Measurements from ENCODE around the gene ARSK. TPM values are rescaled to one million over a fixed set of nuclear protein-coding genes. Genes with fewer than 3 reads are reported as not detected.

ARSK gene
- total and polyA plus RNA-seq, 9 donors: 4.4 to 8.1 (median 5.6) TPM

DNA sequence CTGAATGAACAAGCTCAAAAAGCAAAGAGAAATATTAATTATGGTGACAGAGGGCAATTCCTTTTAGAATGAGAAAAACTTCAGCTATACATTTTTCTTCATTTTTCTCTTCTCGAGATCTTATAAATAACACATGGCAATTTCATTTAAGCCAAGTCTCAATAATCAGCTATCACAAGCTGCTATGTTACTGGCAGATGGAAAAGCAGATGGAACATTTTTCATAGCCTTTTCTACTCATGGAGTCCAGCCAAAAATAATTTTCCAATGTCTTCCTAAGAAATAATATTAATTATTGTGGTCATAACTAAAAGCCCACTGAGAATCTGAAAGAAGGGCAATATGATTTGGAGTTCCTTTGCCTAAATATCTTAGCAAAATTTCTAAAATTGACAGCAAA is 35.8 kb upstream of the ARSK start:
- H3K4me3 ChIP-seq: no peak overlapping the region
- no peak overlapping the region for H3K27ac ChIP-seq
- intact Hi-C loops (cut with DNase I): no loop called here
- H3K36me3 ChIP-seq: no peaks in the 10 kb centered on the region
- H3K9me3 ChIP-seq: no peaks in the 10 kb centered on the region
- H3K27me3 ChIP-seq: no peaks in the 10 kb centered on the region
- TF ChIP-seq POLR2A (IDR thresholded peaks at IDR 0.05) (no peak), EP300 (IDR thresholded peaks at IDR 0.05) (no peak)
- TF ChIP-seq, protein P1, sequence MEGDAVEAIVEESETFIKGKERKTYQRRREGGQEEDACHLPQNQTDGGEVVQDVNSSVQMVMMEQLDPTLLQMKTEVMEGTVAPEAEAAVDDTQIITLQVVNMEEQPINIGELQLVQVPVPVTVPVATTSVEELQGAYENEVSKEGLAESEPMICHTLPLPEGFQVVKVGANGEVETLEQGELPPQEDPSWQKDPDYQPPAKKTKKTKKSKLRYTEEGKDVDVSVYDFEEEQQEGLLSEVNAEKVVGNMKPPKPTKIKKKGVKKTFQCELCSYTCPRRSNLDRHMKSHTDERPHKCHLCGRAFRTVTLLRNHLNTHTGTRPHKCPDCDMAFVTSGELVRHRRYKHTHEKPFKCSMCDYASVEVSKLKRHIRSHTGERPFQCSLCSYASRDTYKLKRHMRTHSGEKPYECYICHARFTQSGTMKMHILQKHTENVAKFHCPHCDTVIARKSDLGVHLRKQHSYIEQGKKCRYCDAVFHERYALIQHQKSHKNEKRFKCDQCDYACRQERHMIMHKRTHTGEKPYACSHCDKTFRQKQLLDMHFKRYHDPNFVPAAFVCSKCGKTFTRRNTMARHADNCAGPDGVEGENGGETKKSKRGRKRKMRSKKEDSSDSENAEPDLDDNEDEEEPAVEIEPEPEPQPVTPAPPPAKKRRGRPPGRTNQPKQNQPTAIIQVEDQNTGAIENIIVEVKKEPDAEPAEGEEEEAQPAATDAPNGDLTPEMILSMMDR (IDR thresholded peaks at IDR 0.05): no peak
- H3K4me1 ChIP-seq (ENCODE audit: insufficient read depth): no peaks in the 10 kb centered on the region
- whole genome bisulfite sequencing, 3 donors: 73 to 86% (median 85%) methylated on average over 1 of the region's 1 CpG
- no peak for DNase-seq

DNA sequence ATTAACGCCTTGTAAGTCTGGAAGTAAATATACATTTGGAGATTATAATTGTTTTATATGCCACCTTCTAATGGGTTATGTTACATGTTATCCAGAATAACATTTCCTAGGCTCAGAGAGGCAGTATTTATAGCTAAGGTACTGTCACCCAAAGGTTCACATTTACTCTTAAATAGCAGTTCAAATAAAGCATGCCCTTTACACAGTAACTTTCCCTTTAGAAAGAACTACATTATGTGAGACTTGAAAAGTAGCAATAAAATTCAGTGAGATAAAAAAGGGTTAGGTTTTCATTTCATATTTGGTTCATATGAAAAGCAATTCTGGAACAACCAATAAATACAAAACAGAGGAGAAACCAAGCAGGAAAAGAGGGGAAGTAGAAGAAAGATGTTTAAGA is 35.2 kb upstream of the ARSK start:
- no peak for TF ChIP-seq EP300 (IDR thresholded peaks at IDR 0.05)
- TF ChIP-seq, protein P1 (IDR thresholded peaks at IDR 0.05): no peak
- no peak for TF ChIP-seq POLR2A (IDR thresholded peaks at IDR 0.05)
- no peaks in the 10 kb centered on the region for H3K4me1 ChIP-seq (ENCODE audit: insufficient read depth)
- DNase-seq: no peak
- H3K9me3 ChIP-seq: no peaks in the 10 kb centered on the region
- intact Hi-C loops (cut with DNase I): no loop called here
- 98 to 100% (median 98%) methylated on average over 1 of the region's 1 CpG for WGBS, 3 donors
- H3K36me3 ChIP-seq: no peaks in the 10 kb centered on the region
- no peak overlapping the region for H3K4me3 ChIP-seq
- no peak overlapping the region for H3K27ac ChIP-seq
- H3K27me3 ChIP-seq: no peaks in the 10 kb centered on the region

DNA sequence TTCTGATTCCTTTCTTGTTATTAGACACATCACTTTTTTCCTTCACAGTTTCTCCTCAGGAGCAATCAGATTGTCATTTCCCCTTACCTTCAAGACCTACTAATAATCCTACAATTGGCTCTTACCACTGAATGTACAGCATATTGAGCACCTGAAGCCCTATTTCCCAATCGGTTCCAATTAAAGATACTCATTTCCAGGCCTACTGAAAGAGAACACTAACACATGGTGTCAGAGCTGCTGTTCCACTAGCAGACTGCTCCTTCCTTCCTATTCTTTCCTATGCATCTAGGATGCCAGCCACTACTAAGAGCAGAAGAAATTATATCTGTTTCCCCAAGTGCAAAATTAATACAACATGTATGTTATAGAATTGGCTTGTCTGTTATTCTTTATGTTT is 34.7 kb upstream of the ARSK start:
- H3K4me3 ChIP-seq: no peak overlapping the region
- intact Hi-C loops (cut with DNase I): no loop called here
- TF ChIP-seq, protein P1 (IDR thresholded peaks at IDR 0.05): no peak
- TF ChIP-seq POLR2A (IDR thresholded peaks at IDR 0.05) (no peak), EP300 (IDR thresholded peaks at IDR 0.05) (no peak)
- H3K9me3 ChIP-seq: no peaks in the 10 kb centered on the region
- no peaks in the 10 kb centered on the region for H3K36me3 ChIP-seq
- no peak for DNase-seq
- no peak overlapping the region for H3K27ac ChIP-seq
- no peaks in the 10 kb centered on the region for H3K4me1 ChIP-seq (ENCODE audit: insufficient read depth)
- H3K27me3 ChIP-seq: no peaks in the 10 kb centered on the region
- 80 to 91% (median 84%) methylated on average over 1 of the region's 1 CpG for WGBS, 3 donors

DNA sequence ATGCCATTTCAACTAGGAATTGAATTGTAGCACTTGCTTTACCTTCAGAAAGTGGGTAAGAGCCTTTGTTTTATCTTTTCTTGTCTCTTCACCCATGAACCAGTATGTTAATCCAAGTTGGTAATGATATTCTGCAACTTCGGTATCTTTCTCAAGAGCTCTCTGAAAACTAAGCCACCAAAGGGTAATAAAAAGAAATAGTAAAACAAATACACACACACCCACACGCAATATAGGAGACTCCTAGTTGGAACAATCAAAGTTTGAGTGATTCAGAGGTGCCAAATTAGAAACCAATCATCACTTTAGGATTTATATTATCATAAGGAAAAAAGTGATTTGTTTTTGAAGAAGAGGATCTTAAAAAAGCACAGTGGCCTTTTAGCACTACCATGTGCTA is 30.5 kb upstream of the ARSK start:
- Histone ChIP-seq H3K4me3 (no peak overlapping the region), H3K27ac (no peak overlapping the region), H3K36me3 (no peaks in the 10 kb centered on the region), H3K27me3 (no peaks in the 10 kb centered on the region), H3K4me1 (ENCODE audit: insufficient read depth) (no peaks in the 10 kb centered on the region), H3K9me3 (no peaks in the 10 kb centered on the region)
- TF ChIP-seq, protein P1 (IDR thresholded peaks at IDR 0.05): no peak
- TF ChIP-seq POLR2A (IDR thresholded peaks at IDR 0.05) (no peak), EP300 (IDR thresholded peaks at IDR 0.05) (no peak)
- WGBS, 3 donors: 76 to 86% (median 86%) methylated on average over 2 of the region's 2 CpGs
- DNase-seq: no peak
- intact Hi-C loops (cut with DNase I): no loop called here

DNA sequence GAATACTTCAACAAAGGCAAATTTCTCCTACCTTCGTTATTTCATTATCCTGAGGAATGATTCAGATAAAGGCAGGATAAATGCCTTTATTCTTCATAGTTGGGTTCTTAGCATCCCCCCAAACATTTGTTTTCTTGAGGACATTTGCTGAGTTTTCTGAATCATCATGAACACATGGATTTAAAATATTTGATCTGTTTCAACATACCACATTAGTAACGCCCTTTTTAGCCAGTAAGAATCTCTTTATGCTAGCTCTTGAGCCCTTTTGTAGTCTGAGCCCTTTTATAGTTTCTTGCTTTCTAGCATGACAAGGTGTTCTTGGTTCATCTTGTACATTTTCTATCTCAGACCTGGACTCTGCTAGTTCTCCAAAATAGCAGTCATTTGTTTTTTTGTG is 28.0 kb upstream of the ARSK start:
- no peaks in the 10 kb centered on the region for H3K9me3 ChIP-seq
- H3K27ac ChIP-seq: no peak overlapping the region
- H3K36me3 ChIP-seq: no peaks in the 10 kb centered on the region
- TF ChIP-seq POLR2A (IDR thresholded peaks at IDR 0.05): no peak
- TF ChIP-seq, protein P1 (IDR thresholded peaks at IDR 0.05): no peak
- TF ChIP-seq EP300 (IDR thresholded peaks at IDR 0.05): no peak
- DNase-seq: no peak
- H3K27me3 ChIP-seq: no peaks in the 10 kb centered on the region
- intact Hi-C loops (cut with DNase I): no loop called here
- no peak overlapping the region for H3K4me3 ChIP-seq
- no peaks in the 10 kb centered on the region for H3K4me1 ChIP-seq (ENCODE audit: insufficient read depth)
- 91 to 96% (median 93%) methylated on average over 2 of the region's 2 CpGs for WGBS, 3 donors
